ENCODE measurements around the gene GPC1.

GPC1 gene

DNA sequence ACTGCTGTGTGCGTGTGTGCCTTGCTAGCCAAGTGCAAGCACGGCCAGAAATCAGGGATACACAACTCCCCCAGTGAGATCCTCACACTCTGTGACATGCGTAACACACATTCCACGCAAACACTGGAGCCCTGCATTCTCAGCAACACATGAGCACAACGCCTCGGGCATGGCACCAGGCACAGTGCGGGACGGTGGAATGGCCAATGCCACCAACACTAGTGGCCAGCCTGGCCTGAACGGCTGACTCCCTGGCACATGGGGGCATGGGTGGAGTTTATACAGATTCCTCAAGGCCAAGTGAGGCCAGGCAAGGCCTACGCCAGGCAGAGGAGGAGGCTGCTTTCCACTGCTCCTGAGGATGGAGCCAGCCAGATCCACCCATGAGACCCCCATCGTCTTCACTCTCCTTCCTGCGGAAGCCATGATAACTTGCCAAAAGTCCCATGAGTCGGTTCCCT lies 66.1 kb downstream of the GPC1 start:
- DNase-seq (ENCODE audit: low spot score), result no peak

DNA sequence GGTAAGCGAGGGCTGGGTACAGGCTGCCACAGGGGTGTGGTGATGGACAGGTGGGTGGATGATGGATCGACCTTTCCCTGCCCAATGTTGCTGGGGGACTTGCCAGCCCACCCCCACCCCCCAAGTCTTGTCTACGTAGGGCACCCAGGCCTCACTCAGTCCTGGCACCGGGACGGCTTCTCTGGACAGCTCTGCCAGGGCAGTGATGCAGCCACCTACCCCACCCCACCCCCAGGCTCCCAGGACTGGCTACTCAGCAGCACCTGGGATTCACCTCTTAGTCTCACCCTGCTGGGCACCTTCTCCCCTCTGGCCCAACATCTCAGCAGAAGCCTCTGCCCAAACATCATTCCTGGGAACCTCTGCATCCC lies 66.6 kb downstream of the GPC1 start:
- no peak for DNase-seq (ENCODE audit: low spot score)

DNA sequence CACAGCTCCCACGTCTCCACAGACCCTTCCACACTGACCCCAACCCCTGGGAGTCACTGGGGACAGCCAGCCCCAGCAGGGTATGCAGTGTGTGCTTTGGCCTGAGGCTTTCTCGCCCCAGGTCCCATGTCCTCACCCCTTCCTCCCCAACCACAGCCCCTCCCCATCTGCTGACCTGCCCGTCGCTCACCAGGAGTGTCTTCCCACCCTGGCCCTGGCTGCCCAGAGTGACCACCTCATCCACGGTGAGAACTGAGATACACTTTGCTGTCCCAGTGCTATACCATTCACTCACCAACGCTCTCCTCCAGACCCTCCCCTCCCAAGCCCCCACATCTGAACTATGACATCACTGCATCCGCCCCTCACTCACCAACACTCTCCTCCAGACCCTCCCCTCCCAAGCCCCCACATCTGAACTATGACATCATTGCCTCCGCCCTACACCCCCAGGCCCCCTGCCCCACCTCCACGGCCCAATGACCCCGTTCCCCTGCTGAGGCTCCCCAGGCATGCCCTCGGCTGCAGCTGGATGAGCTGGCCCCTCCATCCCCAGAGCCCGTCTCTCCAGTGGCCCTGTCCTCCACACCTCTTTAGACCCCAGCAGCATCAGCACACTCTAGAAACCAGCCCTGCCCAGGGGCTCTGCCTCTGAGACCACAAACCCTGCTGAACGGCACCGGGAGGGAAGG lies 67.1 kb downstream of the GPC1 start:
- DNase-seq (ENCODE audit: low spot score), result no peak

DNA sequence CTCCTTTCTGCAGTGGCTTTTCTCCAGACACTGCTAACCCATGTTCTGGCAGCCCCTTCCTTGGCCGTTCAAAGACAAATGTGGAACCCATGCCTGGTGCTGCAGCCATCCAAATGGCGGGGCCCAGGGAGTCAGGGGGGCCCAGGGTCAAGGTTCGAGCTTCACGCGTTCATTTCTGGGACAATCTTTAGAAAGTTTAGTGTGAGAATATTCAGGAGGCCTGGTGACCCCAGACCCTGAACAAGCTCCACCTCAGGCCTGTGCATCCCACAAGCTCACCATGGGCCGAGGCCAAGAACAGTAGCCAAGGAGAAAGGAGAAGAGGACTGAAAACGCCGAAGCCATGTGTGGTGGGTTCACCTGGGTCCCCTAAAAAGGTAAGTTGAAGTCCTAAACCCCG lies 67.9 kb downstream of the GPC1 start:
- DNase-seq (ENCODE audit: low spot score), result no peak

DNA sequence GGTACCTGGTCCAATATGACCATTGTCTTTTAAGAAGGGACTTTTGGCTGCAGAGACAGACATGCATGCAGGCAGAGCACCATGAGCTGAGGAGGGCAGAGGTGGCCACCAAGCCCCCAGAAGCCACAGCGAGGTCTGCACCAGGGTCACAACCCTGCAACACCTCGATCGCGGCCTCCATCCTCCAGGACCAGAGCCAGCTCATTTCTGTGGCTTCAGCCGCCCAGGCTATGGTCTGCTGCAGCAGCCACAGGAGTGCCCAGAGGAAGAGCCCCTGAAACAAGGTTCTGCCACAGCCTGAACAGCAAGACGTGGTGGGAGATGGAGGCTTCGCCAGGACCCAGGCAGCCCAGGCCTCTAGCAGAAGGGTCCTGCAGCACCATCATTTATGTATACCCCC lies 68.4 kb downstream of the GPC1 start:
- no peak for DNase-seq (ENCODE audit: low spot score)

DNA sequence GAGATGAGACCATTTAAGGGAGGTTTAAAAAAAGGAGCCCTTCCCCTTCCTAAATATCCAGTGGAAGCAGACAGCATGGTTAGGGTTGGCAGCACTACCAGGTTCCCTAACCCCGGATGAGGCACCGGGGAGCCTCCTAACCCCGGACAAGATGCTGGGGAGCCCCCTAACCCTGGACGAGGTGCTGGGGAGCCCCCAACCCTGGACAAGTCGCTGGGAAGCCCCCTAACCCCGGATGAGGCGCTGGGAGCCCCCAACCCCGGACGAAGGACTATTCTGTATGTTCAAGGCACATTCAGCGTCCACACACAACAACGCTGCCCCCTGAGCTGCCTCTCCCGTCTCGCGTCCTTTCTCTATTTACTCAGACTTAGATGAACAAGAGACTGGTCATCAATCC lies 70.4 kb downstream of the GPC1 start:
- no peak for DNase-seq (ENCODE audit: low spot score)

DNA sequence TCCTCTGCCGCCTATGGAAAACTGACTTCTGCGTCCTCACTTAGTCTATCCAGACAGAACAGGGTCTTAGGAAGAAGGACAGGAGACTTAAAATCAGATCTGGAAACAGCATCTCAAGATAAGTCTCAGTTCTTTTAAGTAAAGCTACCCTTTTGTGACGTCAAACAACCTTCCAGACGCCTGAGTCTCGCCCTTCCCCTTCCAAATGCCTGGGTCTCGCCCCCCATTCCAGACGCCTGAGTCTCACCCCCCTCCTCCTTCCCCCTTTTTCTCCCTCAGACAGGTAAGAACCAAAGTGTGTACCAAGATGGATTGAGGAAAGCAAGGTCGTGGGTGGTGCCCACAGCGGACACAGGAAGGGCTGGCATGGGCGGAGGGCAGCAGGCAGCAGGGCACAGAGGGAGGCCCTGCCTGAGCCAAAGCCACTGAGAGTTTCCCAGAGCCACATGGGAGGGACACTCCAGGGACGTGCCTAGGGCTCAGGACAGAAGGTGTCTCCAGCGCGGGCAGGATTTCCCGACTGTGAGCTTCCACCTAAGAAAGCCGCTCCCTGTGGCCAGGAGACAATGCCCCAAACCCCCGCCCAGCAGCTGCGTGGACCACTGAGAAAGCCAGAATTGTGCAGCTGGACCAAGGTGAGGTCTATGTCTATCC lies 71.1 kb downstream of the GPC1 start:
- DNase-seq (ENCODE audit: low spot score), result no peak

DNA sequence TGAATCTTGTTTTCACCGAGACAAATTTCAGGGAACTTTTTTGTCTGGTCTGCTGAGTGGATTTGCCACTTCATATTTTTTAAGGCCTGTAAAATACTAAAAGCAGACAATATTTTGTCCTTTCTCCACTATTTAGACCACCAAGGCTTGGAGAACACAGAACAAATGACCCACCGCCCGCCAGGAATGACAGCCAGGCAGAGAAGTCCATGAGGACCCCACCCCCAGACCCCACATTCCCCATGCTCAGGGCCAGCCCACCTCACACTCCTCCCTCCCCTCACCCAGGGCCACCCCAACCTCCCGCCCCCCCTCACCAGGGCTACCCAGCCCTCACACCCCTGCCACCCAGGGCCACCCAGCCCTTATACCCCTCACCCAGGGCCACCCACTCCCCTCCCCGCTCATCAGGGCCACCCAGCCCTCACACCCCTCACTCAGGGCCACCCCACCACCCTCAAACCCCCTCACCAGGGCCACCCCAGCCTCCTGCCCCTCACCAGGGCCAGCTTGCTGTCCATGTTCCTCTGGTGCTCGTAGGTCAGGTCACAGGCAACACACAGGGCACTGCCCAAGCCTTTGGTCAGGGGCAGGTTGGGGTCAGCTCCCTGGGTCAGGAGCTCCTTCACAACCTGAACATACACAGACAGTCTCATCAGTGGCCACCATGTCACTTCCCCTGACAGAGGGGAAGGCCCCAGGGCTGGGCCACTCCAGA lies 71.8 kb downstream of the GPC1 start:
- no peak for DNase-seq (ENCODE audit: low spot score)

DNA sequence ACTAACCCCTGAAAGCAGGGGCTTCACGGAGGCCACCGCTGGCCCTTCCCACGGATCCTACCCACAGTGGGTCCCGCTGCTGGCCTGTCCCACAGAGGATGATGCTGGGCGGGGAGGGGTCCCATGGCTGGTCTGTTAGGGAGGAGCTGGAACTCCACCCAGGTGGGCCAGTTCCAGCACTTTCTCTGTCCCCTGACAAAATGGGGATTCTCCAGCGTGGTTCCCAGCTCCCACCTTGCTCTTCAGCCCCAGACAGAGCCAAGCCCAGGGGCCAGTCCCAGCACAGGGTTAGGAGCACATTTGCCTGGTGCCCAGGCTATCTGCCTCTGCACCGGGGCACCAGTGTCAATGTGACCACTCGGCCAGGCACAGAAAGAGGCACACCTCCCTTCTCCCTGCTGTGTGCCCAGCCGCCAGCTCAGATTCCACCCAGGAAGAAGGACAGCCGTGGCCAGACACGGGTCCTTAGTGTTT lies 72.4 kb downstream of the GPC1 start:
- no peak for DNase-seq (ENCODE audit: low spot score)

DNA sequence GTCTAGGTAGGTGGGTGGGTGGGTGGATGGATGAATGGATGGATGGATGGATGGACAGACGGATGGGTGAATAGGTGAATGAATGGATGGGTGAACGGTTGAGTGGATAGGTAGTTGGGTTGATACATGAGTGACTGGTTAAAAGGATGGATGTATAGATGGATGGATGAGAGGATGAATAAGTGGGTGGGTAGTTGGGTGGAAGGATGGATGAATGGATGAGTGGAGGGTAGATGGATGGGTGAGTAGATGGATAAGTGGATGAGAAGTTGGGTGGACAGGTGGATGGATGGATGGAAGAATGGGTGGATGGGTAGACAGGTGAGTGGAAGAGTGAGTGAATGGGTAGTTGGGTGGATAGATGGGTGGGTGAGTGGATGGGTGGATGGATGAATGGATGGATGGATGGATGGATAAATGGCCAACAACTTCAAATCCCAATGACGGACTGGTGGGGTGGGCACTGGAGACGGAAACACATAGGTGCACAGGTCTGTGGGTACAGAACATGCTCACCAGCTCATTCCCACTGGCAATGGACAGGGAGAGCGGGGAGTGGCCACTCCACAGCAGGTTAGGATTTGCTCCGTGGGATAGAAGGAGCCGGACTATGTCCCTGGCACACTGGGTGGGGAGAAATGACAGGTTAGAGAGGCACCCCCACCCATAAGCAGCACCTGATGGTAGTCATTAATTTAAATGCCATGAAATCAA lies 73.5 kb downstream of the GPC1 start:
- no peak for DNase-seq (ENCODE audit: low spot score)

DNA sequence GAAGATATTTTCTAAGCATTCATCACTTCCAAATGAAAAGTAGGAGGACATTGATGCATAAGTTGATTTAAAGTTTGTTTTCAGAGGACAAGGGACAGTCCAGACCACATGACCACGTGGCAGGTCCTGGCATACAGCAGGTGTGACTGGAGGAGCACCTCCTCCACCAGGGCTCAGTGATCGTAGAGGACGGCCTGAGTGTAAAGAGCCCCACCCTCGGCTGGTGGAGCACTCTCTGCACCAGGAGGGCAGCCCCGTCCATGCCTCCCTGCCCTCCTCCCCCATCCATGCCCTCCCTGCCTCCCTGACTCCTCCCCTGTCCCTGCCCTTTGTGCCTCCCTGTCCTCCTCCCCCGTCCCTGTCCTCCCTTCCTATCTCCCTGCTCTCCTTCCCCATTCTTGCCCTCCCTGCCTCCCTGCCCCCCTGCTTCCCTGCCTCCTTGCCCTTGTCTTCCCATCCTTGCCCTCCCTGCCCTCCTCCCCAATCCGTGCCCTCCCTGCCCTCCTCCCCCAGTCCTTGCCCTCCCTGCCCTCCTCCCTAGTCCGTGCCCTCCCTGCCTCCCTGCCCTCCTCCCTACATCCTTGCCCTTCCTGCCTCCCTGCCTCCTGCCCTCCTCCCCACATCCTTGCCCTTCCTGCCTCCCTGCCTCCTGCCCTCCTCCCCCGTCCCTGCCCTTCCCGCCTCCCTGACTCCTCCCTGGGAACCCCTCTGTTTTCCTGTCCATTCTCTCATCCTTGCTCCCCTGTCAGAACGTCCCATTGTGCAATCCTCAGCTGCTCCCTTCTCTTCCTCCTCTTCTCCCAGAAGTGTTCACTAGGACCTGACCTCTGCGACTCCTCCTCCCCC lies 74.4 kb downstream of the GPC1 start:
- DNase-seq (ENCODE audit: low spot score), result no peak

DNA sequence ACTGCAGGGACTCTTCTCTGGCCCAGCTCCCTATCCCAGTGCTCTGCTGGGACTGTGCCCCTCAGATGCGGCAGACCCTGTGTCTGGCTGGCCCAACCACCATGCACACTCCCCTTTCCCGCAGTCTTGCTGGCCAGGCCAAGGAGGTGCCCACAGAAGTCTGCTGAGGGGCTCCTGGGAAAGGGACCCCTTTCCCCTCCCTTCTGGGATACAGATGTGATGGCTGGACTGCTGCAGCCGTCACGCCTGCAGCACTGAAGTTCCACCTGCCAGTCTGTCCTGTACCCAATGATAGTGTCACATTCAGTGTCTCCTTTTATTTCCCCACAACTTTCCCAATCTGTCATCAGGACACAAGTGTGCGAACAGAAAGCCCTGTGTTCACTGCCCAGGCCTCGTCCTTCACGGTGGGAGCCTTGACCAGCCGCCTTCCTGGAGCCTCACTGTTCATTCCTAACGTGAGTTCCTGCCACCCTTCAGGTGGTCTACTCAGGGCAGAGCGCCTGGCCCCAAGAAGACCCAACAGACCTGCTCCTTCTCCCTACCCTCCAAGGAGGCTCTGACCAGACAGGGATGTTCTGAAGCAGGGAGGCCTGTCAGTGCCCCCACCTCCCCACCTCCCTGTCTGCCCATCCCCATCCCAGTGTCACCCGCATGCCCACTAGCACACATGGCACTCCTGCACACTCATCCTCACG lies 75.2 kb downstream of the GPC1 start:
- no peak for DNase-seq (ENCODE audit: low spot score)

DNA sequence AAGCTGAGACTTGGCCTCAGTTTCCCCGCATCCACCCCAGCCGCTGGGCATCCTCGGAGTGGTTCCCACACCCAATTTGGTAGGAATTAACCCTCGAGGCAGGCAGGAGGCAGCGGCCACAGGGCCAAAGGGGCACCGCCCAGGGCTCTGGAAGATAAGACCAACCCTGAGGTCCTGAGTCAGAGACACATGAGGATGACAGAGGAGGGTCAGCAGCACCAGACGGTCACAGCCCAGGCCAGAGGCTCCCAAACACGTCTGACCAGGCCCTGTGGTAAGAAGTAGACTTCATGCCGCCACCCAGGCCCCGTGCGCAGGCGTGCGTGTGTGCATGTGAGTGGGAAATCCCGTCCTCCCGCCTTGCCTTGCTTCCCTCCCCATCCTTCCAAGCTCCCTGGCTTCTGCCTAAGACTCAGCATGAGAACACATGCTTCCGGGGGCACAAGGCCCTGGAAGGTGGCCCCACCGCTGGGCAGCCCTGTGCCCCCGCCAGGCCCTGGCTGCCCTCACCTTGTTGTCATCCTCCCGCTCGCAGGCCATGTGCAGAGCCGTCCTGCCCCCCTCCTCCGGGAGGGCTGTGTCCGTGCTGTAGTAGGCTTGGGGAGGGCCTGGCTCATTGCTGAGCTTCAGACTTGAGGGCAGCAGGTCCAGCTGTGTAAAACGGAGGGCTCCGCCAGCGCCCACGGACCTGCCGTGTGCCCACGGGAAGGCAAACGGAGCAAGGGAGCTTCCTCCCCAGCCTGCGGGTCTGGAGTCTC lies 76.1 kb downstream of the GPC1 start:
- no peak for DNase-seq (ENCODE audit: low spot score)

DNA sequence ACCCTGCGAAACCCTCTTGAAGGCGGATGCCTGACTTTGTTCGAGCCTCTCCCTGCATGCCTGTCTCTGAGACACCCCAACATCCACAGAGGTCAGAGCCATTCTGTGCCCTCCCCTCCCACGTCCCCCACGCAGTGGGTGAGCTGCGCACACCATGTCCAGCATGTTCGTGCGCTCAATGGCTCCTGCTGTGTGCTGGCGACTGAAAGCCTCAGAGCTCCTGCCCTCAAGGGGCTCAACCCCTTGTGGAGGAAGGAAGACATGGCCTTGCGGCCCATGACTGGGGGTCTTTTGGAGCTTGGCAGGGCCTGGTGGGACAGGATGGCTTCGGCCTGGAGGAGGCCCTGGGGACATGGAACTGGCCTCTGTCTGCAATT lies 76.6 kb downstream of the GPC1 start:
- DNase-seq (ENCODE audit: low spot score), result no peak

DNA sequence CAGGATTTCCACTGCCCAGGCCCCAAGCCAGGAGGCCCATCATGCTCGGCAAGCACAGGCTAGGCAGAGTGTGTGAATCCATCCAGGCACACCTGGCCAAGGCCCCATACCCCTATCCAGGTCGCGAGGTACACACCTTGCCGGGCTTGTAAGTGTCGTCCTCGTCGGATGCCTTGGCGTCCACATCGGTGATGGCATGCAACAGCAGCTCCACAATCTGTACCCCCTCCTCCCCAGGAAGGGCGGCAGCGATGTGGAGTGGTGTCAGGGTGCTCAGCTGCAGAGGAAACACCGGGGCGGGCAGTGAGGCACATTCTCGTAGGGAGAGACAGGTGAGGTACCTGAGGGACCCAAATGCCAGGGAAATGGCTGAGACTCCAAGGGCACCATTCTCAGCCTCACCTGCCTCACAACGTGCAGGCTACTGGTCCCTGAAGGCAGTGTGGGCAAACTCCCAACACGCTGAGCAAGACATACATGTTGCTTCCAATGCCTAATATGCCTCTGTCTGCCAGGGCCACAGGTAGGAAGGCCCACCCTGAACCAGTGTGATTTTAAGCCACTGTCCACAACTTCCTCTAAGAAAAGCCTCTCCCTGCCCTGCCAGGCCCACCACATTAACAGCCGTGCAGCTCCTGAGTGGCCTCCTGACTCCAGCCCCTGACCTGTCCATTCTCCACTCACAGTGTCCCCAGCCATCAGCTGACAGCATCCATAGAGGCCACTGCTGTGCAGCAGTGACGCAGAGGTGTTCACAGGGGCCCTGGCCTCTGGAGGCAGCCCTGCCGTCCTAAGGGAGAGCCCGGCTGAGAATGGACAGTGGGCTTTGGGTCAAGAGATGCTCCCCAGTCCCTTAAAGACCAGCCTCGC lies 77.4 kb downstream of the GPC1 start:
- DNase-seq (ENCODE audit: low spot score), result no peak

DNA sequence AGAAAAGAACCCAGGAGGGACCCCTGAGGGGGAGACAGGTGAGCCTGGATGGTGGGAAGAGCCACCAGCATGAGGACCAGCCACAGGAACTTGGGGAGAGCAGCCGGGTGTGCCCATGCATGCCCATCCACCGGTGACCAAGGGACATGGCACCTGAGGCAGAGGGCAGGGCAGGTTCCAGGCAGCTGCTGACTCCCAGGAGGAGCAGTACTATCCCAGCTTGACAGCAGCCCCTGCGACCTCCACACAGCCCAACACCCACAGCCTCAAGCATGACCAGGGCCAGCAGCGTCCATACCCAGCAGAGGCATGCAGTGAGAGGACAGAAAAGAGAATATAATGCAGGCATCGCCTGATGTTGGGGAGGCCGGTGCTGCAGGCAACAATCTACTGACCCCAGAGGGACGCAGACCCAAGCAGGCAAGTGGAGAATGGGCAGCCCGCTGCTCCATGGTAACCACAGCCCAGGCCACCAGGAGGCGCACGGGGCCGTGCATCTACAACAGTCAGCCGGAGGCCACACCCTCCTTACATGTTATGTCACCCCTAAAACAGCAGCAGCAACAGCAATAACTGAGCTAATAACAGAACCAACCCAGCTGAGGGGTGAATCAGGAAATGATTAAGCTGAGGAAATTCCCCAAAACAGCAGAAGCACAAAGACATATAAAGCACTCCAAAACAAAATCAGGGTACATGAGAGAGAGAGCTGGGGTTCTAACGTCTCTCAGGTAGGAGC lies 78.3 kb downstream of the GPC1 start:
- peak; percentile 90 for DNase-seq (ENCODE audit: low spot score)

DNA sequence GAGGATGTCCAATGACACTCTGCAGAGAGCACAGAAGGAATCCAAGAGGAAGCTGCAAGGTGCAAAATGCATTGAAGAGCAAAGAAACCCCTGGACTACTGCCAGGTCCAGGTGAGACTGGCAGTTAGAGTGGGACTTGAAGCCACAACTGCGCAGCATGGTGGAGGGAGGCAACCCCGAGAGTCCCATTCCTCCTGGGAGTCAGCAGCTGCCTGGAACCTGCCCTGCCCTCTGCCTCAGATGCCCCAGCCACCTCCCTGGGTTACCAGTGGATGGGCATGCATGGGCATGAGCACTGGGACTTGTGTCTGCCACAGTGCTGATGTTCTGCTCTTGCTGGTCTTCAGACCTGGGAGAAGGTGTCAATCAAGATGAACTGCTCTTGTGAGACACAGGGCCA lies 79.2 kb downstream of the GPC1 start:
- DNase-seq (ENCODE audit: low spot score), result no peak

DNA sequence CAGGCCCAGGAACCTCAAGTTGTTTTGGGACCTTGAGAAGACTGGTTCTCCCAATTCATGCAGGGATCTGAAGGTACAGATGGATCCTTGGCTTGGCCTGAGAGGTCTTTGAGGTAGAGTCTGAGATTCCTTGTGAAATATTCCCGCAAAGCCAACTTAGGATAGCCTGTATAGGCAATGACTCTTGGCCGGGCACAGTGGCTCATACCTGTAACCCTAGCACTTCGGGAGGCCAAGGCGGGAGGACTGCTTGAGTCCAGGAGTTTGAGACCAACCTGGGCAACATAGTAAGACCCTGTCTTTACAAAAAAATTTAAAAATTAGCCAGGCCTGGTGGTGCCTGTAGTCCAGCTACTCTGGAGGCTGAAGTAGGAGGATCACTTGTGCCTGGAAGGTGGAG lies 81.9 kb downstream of the GPC1 start:
- DNase-seq (ENCODE audit: low spot score), result no peak

Measured in CD4-positive, alpha-beta T cell treated with Interleukin-15 for 4 hours (primary cell).